Caco-2 (cell line): ENCODE measurements around the gene MYO1H. TPM values are rescaled to one million over a fixed set of nuclear protein-coding genes. Genes with fewer than 3 reads are reported as not detected.
"Not testable (repeated sequence)": the region's sequence is repeated elsewhere in the genome, so short reads cannot be mapped to it uniquely, and the experiment has no call there.

Experiments
- BruUV-seq: library from RNA; stranded (reverse); fragments of 400-500 nt; replicated peaks from 2 replicates; lab custom pipeline; 2021; lab: Mats Ljungman, UMichigan
- CTCF ChIA-PET: fragments of 300-600 bp; sonication (Branson Sonifier 250); formaldehyde crosslinking; loops from one replicate; lab custom pipeline; 2022; ENCODE audit warnings: antibody characterized with exemption; lab: Charles Lee
- POLR2A ChIA-PET: fragments of 300-600 bp; sonication (Branson Sonifier 250); formaldehyde crosslinking; loops from one replicate; lab custom pipeline; 2022; ENCODE audit warnings: antibody characterized with exemption; lab: Charles Lee
- DNase-seq, 2 experiments: peaks; one replicate each; pipeline versions ENCODE4 v3.0.0 to v3.0.0-alpha.2; 2020 to 2022
- H3K27me3 ChIP-seq: replicated peaks from 2 replicates; pipeline ENCODE4 v1.6.0; 2011; ENCODE audit warnings: low read length; ENCODE audit not compliant: control insufficient read depth, insufficient read depth
- H3K36me3 ChIP-seq: 2 replicates; pipeline ENCODE4 v1.5.1; 2011; ENCODE audit warnings: low read length; ENCODE audit not compliant: control insufficient read depth, insufficient read depth
- H3K4me1 ChIP-seq: fragments of 250-450 bp; sonication (Bioruptor Pico); 2 replicates; pipeline ENCODE4 v1.5.1; 2020; ENCODE audit warnings: mild to moderate bottlenecking
- H3K4me3 ChIP-seq: 2 replicates; pipeline ENCODE4 v1.5.1; 2011; ENCODE audit warnings: low read depth, mild to moderate bottlenecking, control low read depth, low read length
- H3K9me3 ChIP-seq: fragments of 250-450 bp; sonication (Bioruptor Pico); 2 replicates; pipeline ENCODE4 v1.5.1; 2020; ENCODE audit warnings: mild to moderate bottlenecking, moderate library complexity
- H3K27ac Mint-ChIP-seq: one replicate; pipeline ENCODE4 v1.8.0; 2022; ENCODE audit warnings: mixed read lengths; ENCODE audit not compliant: unreplicated experiment
- H3K27me3 Mint-ChIP-seq: one replicate; pipeline ENCODE4 v1.8.0; 2022; ENCODE audit warnings: mixed read lengths; ENCODE audit not compliant: insufficient read depth, unreplicated experiment
- H3K36me3 Mint-ChIP-seq: one replicate; pipeline ENCODE4 v1.8.0; 2022; ENCODE audit warnings: mild to moderate bottlenecking, mixed read lengths; ENCODE audit not compliant: insufficient read depth, unreplicated experiment
- H3K4me1 Mint-ChIP-seq: one replicate; pipeline ENCODE4 v1.8.0; 2022; ENCODE audit warnings: low read depth, mixed read lengths; ENCODE audit not compliant: unreplicated experiment
- H3K4me3 Mint-ChIP-seq: one replicate; pipeline ENCODE4 v1.8.0; 2022; ENCODE audit warnings: mild to moderate bottlenecking, moderate library complexity, mixed read lengths; ENCODE audit not compliant: unreplicated experiment
- H3K9me3 Mint-ChIP-seq: one replicate; pipeline ENCODE4 v1.8.0; 2022; ENCODE audit warnings: mixed read lengths; ENCODE audit not compliant: unreplicated experiment
- CTCF ChIP-seq, 2 experiments: fragments of 200-600 bp in 1 of 2; IDR thresholded peaks; 1 replicate in 1 of 2; 2 replicates in 1 of 2; pipeline versions ENCODE4 v1.5.1 to v1.8.0; 2011 to 2022; ENCODE audit warnings: antibody characterized with exemption in 1 of 2, control low read depth in 1 of 2, inconsistent platforms in 1 of 2, low read depth in 1 of 2, low read length in 1 of 2, mild to moderate bottlenecking in 1 of 2, moderate library complexity in 1 of 2; ENCODE audit not compliant: insufficient read depth in 1 of 2, severe bottlenecking in 1 of 2, unreplicated experiment in 1 of 2
- intact Hi-C: fragments of 100-400 bp; cut with micrococcal nuclease; formaldehyde crosslinking; loops from one replicate; pipeline ENCODE4 v1.10.0; 2022; ENCODE audit not compliant: unreplicated experiment
- total RNA-seq: library from RNA; stranded (reverse); gene quantifications from 2 replicates; pipeline ENCODE4 v1.2.3, GENCODE V29; 2022

MYO1H gene
- total RNA-seq, 1 experiment from 2014 or later, result 0.18 TPM

GRCh38 chr12:109423392-109423791, 75.7 kb downstream of the MYO1H start:
- CTCF ChIA-PET, result no interaction called here
- Mint-ChIP-seq H3K36me3 (no peaks in the 10 kb centered on the region), H3K9me3 (no peaks in the 10 kb centered on the region), H3K4me1 (no peaks in the 10 kb centered on the region), H3K27ac (no peak overlapping the region), H3K4me3 (no peak overlapping the region), H3K27me3 (peaks cover 7% of the 10 kb centered on the region)
- POLR2A ChIA-PET, result no interaction called here
- DNase-seq, result no peak
- Histone ChIP-seq H3K27me3 (no peaks in the 10 kb centered on the region), H3K36me3 (no peaks in the 10 kb centered on the region), H3K4me1 (no peaks in the 10 kb centered on the region), H3K4me3 (no peak overlapping the region), H3K9me3 (no peaks in the 10 kb centered on the region)
- intact Hi-C loops, result no loop called here
- no peak for TF ChIP-seq CTCF (IDR thresholded peaks at IDR 0.05; ENCODE audit: insufficient read depth in 1 of 2, low read depth in 1 of 2, low read length in 1 of 2, severe bottlenecking in 1 of 2, unreplicated experiment in 1 of 2)
- BruUV-seq, result no TSS peak

GRCh38 chr12:109428037-109428629, 80.4 kb downstream of the MYO1H start:
- no peaks in the 10 kb centered on the region for H3K9me3 ChIP-seq
- BruUV-seq, result no TSS peak
- Mint-ChIP-seq H3K4me1 (no peaks in the 10 kb centered on the region), H3K27ac (no peak overlapping the region), H3K27me3 (no peaks in the 10 kb centered on the region), H3K4me3 (no peak overlapping the region), H3K9me3 (no peaks in the 10 kb centered on the region), H3K36me3 (no peaks in the 10 kb centered on the region)
- DNase-seq, result peak; percentile 68 to 78
- intact Hi-C loops, result loop anchor here (1.0 kb wide), 1 partner anchor 344 kb away; no protein-coding TSS in a partner anchor
- no peaks in the 10 kb centered on the region for H3K4me1 ChIP-seq
- no peaks in the 10 kb centered on the region for H3K27me3 ChIP-seq
- no peak overlapping the region for H3K4me3 ChIP-seq
- ChIA-PET CTCF (interaction anchor here (0.5 to 1.3 kb wide), 13 partner anchors 17 to 362 kb away, joined by 3 to 18 read pairs (median 4); partner anchors contain the start of genes KCTD10 and UBE3B), POLR2A (no interaction called here)
- TF ChIP-seq CTCF (IDR thresholded peaks at IDR 0.05; ENCODE audit: insufficient read depth in 1 of 2, low read depth in 1 of 2, low read length in 1 of 2, severe bottlenecking in 1 of 2, unreplicated experiment in 1 of 2), result peak; percentile 92 to 93
- no peaks in the 10 kb centered on the region for H3K36me3 ChIP-seq

GRCh38 chr12:109428804-109429203, 81.1 kb downstream of the MYO1H start:
- H3K4me3 ChIP-seq, H3K27me3 Mint-ChIP-seq, H3K9me3 ChIP-seq, H3K27me3 ChIP-seq, H3K4me1 ChIP-seq, H3K4me1 Mint-ChIP-seq, DNase-seq, BruUV-seq, CTCF ChIA-PET, H3K4me3 Mint-ChIP-seq, H3K36me3 ChIP-seq, H3K27ac Mint-ChIP-seq, H3K9me3 Mint-ChIP-seq, POLR2A ChIA-PET, H3K36me3 Mint-ChIP-seq: not testable (repeated sequence)
- intact Hi-C loops, result loop anchor here (1.0 kb wide), 1 partner anchor 343 kb away; no protein-coding TSS in a partner anchor
